CD14-positive monocyte (primary cell): Measurements from ENCODE around the gene ESPN. TPM values are rescaled to one million over a fixed set of nuclear protein-coding genes. Genes with fewer than 3 reads are reported as not detected.

ENCODE experiments used
- DNase-seq, 3 donors: peaks; one replicate each; pipeline ENCODE4 v3.0.0-alpha.2; 2011 to 2022
- H2AFZ ChIP-seq: 2 replicates; pipeline ENCODE4 v1.6.0; 2012; ENCODE audit warnings: mild to moderate bottlenecking, low read depth, low read length, inconsistent platforms; ENCODE audit not compliant: insufficient read depth, poor library complexity, severe bottlenecking
- H3K27ac ChIP-seq, 2 donors: 1 replicate in 1 of 2; 2 replicates in 1 of 2; pipeline ENCODE4 v1.5.1; 2012 to 2013; ENCODE audit warnings: low read length in 2 of 2, control low read depth in 1 of 2, inconsistent platforms in 1 of 2, low read depth in 1 of 2, mild to moderate bottlenecking in 1 of 2
- H3K27me3 ChIP-seq, 2 donors: one replicate each; pipeline versions ENCODE4 v1.6.0 to v1.6.1; 2011 to 2013; ENCODE audit warnings: low read length in 2 of 2; ENCODE audit not compliant: control insufficient read depth in 2 of 2, insufficient read depth in 2 of 2
- H3K36me3 ChIP-seq, 2 donors: replicated peaks in 1 of 2; 1 replicate in 1 of 2; 2 replicates in 1 of 2; pipeline versions ENCODE4 v1.5.1 to v1.6.1; 2012 to 2013; ENCODE audit warnings: low read length in 2 of 2, control low read depth in 1 of 2, inconsistent platforms in 1 of 2, mild to moderate bottlenecking in 1 of 2; ENCODE audit not compliant: insufficient read depth in 2 of 2, control insufficient read depth in 1 of 2
- H3K4me1 ChIP-seq, 2 donors: 1 replicate in 1 of 2; 2 replicates in 1 of 2; pipeline versions ENCODE4 v1.5.1 to v1.6.1; 2012 to 2013; ENCODE audit warnings: low read length in 2 of 2, control low read depth in 1 of 2, inconsistent platforms in 1 of 2, mild to moderate bottlenecking in 1 of 2, moderate library complexity in 1 of 2; ENCODE audit not compliant: insufficient read depth in 2 of 2, control insufficient read depth in 1 of 2
- H3K4me2 ChIP-seq: replicated peaks from 2 replicates; pipeline ENCODE3; 2012; ENCODE audit warnings: low read length, moderate library complexity, mild to moderate bottlenecking; ENCODE audit not compliant: poor library complexity, severe bottlenecking; ENCODE audit errors: extremely low read depth
- H3K4me3 ChIP-seq, 3 experiments: fragments of 200-600 bp in 1 of 3; sonication (generic) in 1 of 3; replicated peaks in 1 of 3; 1 replicate in 2 of 3; 2 replicates in 1 of 3; pipeline ENCODE4 v1.5.1; 2011 to 2013; ENCODE audit warnings: low read length in 3 of 3, mild to moderate bottlenecking in 3 of 3, control low read depth in 2 of 3, low read depth in 2 of 3, inconsistent platforms in 1 of 3, moderate library complexity in 1 of 3
- H3K79me2 ChIP-seq: 2 replicates; pipeline ENCODE4 v1.6.0; 2012; ENCODE audit warnings: mild to moderate bottlenecking, control low read depth, inconsistent platforms, low read length, moderate library complexity; ENCODE audit not compliant: insufficient read depth
- H3K9ac ChIP-seq: 2 replicates; pipeline ENCODE4 v1.6.0; 2017; ENCODE audit warnings: low read length, mild to moderate bottlenecking; ENCODE audit not compliant: insufficient read depth, poor library complexity, severe bottlenecking
- H3K9me3 ChIP-seq, 2 donors: replicated peaks in 1 of 2; 1 replicate in 1 of 2; 2 replicates in 1 of 2; pipeline versions ENCODE4 v1.5.1 to v1.6.1; 2012 to 2013; ENCODE audit warnings: low read length in 2 of 2, control low read depth in 1 of 2; ENCODE audit not compliant: control insufficient read depth in 1 of 2, insufficient read depth in 1 of 2
- H4K20me1 ChIP-seq: 2 replicates; pipeline ENCODE4 v1.6.0; 2012; ENCODE audit warnings: mild to moderate bottlenecking, low read length, control low read depth, moderate library complexity; ENCODE audit not compliant: insufficient read depth
- H3K27ac Mint-ChIP-seq, 7 donors: one replicate each; pipeline ENCODE4 v1.8.0; 2020; ENCODE audit warnings: mild to moderate bottlenecking in 7 of 7, mixed read lengths in 7 of 7, moderate library complexity in 6 of 7, inconsistent platforms in 2 of 7
- H3K27me3 Mint-ChIP-seq, 3 donors: one replicate each; pipeline ENCODE4 v1.8.0; 2021 to 2022; ENCODE audit warnings: low read depth in 3 of 3, mild to moderate bottlenecking in 3 of 3, mixed read lengths in 3 of 3, moderate library complexity in 3 of 3, inconsistent platforms in 1 of 3
- H3K36me3 Mint-ChIP-seq, 2 donors: one replicate each; pipeline ENCODE4 v1.8.0; 2020; ENCODE audit warnings: mixed read lengths in 2 of 2, inconsistent platforms in 1 of 2, mild to moderate bottlenecking in 1 of 2
- H3K4me1 Mint-ChIP-seq: one replicate; pipeline ENCODE4 v1.8.0; 2020; ENCODE audit warnings: mild to moderate bottlenecking, mixed read lengths
- H3K4me3 Mint-ChIP-seq, 2 donors: one replicate each; pipeline ENCODE4 v1.8.0; 2020; ENCODE audit warnings: mild to moderate bottlenecking in 2 of 2, mixed read lengths in 2 of 2, moderate library complexity in 1 of 2
- H3K9me3 Mint-ChIP-seq, 7 donors: one replicate each; pipeline ENCODE4 v1.8.0; 2020 to 2022; ENCODE audit warnings: mixed read lengths in 7 of 7, mild to moderate bottlenecking in 6 of 7, moderate library complexity in 6 of 7, inconsistent platforms in 2 of 7
- CTCF ChIP-seq: fragments of 200-600 bp; IDR thresholded peaks from one replicate; pipeline ENCODE4 v1.8.0; 2022; ENCODE audit warnings: antibody characterized with exemption, mild to moderate bottlenecking
- WGBS: methylation state at CpG from one replicate; pipeline ENCODE4 v1.1.5; 2013; ENCODE audit warnings: missing lambda C conversion rate; ENCODE audit not compliant: insufficient coverage; 5-methylcytosine and 5-hydroxymethylcytosine counted together
- intact Hi-C, 2 donors: fragments of 100-400 bp; cut with micrococcal nuclease; formaldehyde crosslinking; loops; one replicate each; pipeline versions ENCODE4 v1.15.0 to v1.15.1; 2023
- polyA minus RNA-seq: library from RNA; depleted of rRNA, polyadenylated mRNA; stranded (reverse); fragments of >200 nt; gene quantifications from 2 replicates; pipeline ENCODE4 v1.2.3, GENCODE V29; 2012
- polyA plus RNA-seq, 3 donors: library from polyadenylated mRNA; depleted of rRNA in 1 of 3; unstranded in 2 of 3; stranded (reverse) in 1 of 3; fragments of 300-500 nt in 2 of 3; fragments of >200 nt in 1 of 3; fragmentation: Illumina TruSeq in 2 of 3; gene quantifications; 1 replicate in 2 of 3; 2 replicates in 1 of 3; pipeline ENCODE4 v1.2.3, GENCODE V29; 2012 to 2021
- total RNA-seq, 12 experiments: library from RNA in 1 of 12; stranded (reverse) in 1 of 12; fragments of 120-200 nt in 1 of 12; gene quantifications; one replicate each; pipeline ENCODE4 v1.2.4 and lab custom pipeline; 2013 to 2026; ENCODE audit warnings: mixed read lengths in 6 of 12, inconsistent platforms in 1 of 12

ESPN gene
- not detected for total RNA-seq (2013)
- not detected for polyA plus RNA-seq
- polyA minus RNA-seq: 0.28 TPM in 1 of 2 replicates, not detected in the other
- 0 to 3.1 (median 0.04) reads per million in 11 experiments for total RNA-seq (lab: John Stamatoyannopoulos, UW)

GRCh38 chr1:6424619-6425593 lies at the start of gene ESPN:
Gene ESPN, plus strand, starts transcription at chr1:6424776. Its CDS starts 180 bp downstream, at chr1:6424956.
- Histone ChIP-seq H3K27ac (no peak within 1 kb of the TSS), H3K4me2 (peak within 1 kb of the TSS; percentile 44), H3K36me3 (no peaks in the 10 kb centered on the region), H3K4me1 (peaks cover 0 to 6% of the 10 kb centered on the region in 2 donors), H3K9me3 (peaks cover 0 to 12% of the 10 kb centered on the region in 2 donors), H3K27me3 (peaks cover 28 to 63% of the 10 kb centered on the region in 2 donors), H3K4me3 (no peak within 1 kb of the TSS), H4K20me1 (no peaks in the 10 kb centered on the region), H3K9ac (no peak within 1 kb of the TSS), H3K79me2 (no peaks in the 10 kb centered on the region), H2AFZ (no peak within 1 kb of the TSS)
- DNase-seq: no peak
- intact Hi-C loops: no loop called here
- TF ChIP-seq CTCF: no peak
- Mint-ChIP-seq H3K9me3 (peaks cover 0 to 9% (median 5%) of the 10 kb centered on the region in 7 donors), H3K4me3 (peak within 1 kb of the TSS in 1 of 2 donors; percentile 87), H3K4me1 (peaks cover 6% of the 10 kb centered on the region), H3K27ac (no peak within 1 kb of the TSS), H3K27me3 (peaks cover 64 to 81% (median 65%) of the 10 kb centered on the region in 3 donors), H3K36me3 (no peaks in the 10 kb centered on the region)
- WGBS: 6% methylated on average over 94 of the region's 99 CpGs

GRCh38 chr1:6378096-6378746 lies 46.4 kb upstream of the ESPN start:
- Histone ChIP-seq H3K27ac (no peak overlapping the region), H3K27me3 (no peaks in the 10 kb centered on the region), H3K4me3 (no peak overlapping the region), H3K36me3 (no peaks in the 10 kb centered on the region), H2AFZ (no peak overlapping the region), H3K9ac (no peak overlapping the region), H3K79me2 (no peaks in the 10 kb centered on the region), H3K4me1 (no peaks in the 10 kb centered on the region), H4K20me1 (no peaks in the 10 kb centered on the region), H3K9me3 (no peaks in the 10 kb centered on the region), H3K4me2 (no peak overlapping the region)
- H3K4me1 Mint-ChIP-seq: no peaks in the 10 kb centered on the region
- H3K36me3 Mint-ChIP-seq: peaks cover 0 to 2% of the 10 kb centered on the region in 2 donors
- no peak for DNase-seq
- peaks cover 2% of the 10 kb centered on the region in 3 donors for H3K27me3 Mint-ChIP-seq
- intact Hi-C loops: no loop called here
- H3K4me3 Mint-ChIP-seq: no peak overlapping the region
- H3K9me3 Mint-ChIP-seq: peaks cover 0 to 11% (median 5%) of the 10 kb centered on the region in 7 donors
- 87% methylated on average over 9 of the region's 12 CpGs for WGBS
- no peak for TF ChIP-seq CTCF
- H3K27ac Mint-ChIP-seq: no peak overlapping the region
